Astrocyte of the spinal cord (primary cell): Measurements from ENCODE around the gene ACTR8.

Experiments used
- DNase-seq: peaks from one replicate; pipeline ENCODE4 v3.0.0; 2011; ENCODE audit warnings: low read depth, low spot score
- H3K4me3 ChIP-seq: 2 replicates; pipeline ENCODE4 v1.5.1; 2011; ENCODE audit warnings: low read depth, mild to moderate bottlenecking, low read length, moderate library complexity
- in situ Hi-C: cut with HindIII; loops from 2 replicates; pipeline ENCODE4 v1.10.0; 2017; ENCODE audit warnings: low sequenced_read_pairs
- TF ChIP-seq, protein P1 (sequence below): IDR thresholded peaks from 2 replicates; pipeline ENCODE4 v1.5.1; 2012; ENCODE audit warnings: low read depth, mild to moderate bottlenecking, low read length, inconsistent platforms

The ACTR8 gene

DNA sequence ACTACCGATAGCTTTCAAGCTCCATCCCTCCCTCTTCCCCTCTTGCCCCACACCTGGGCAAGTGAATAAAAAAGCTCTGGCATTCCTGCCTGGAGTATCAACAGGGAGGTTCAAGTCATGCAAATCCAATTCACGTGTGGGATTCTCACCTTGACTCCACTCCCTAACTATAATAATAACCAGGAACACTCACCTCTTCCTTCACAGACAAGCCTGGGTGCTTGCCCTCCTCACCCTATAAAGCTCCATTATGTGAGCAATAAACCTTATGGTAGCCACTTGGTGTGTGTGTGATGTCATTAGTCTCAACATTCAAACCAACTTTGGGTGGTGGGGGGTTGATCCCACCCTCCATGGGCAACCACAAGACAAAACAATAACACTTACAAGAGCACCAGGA, 52.3 kb downstream of the ACTR8 start:
- no peak for DNase-seq
- in situ Hi-C loops = no loop called here
- no peak overlapping the region for H3K4me3 ChIP-seq
- TF ChIP-seq, protein P1, sequence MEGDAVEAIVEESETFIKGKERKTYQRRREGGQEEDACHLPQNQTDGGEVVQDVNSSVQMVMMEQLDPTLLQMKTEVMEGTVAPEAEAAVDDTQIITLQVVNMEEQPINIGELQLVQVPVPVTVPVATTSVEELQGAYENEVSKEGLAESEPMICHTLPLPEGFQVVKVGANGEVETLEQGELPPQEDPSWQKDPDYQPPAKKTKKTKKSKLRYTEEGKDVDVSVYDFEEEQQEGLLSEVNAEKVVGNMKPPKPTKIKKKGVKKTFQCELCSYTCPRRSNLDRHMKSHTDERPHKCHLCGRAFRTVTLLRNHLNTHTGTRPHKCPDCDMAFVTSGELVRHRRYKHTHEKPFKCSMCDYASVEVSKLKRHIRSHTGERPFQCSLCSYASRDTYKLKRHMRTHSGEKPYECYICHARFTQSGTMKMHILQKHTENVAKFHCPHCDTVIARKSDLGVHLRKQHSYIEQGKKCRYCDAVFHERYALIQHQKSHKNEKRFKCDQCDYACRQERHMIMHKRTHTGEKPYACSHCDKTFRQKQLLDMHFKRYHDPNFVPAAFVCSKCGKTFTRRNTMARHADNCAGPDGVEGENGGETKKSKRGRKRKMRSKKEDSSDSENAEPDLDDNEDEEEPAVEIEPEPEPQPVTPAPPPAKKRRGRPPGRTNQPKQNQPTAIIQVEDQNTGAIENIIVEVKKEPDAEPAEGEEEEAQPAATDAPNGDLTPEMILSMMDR = no peak

DNA sequence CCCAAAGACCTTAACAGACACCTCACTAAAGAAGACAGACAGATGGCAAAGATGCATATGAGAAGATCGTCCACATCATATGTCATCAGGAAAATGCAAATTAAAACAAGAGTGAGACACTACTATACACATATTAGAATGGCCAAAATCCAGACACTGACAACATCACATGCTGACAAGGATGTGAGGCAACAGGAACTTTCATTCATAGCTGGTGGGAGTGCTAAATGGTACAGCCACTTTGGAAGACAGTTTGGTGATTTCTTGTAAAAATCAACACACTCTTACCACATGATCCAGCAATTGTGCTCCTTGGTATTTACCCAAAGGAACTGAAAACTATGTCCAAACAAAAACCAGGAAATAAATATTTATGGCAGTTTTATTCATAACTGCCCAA, 53.4 kb downstream of the ACTR8 start:
- TF ChIP-seq, protein P1 = no peak
- no peak overlapping the region for H3K4me3 ChIP-seq
- in situ Hi-C loops = no loop called here
- no peak for DNase-seq

DNA sequence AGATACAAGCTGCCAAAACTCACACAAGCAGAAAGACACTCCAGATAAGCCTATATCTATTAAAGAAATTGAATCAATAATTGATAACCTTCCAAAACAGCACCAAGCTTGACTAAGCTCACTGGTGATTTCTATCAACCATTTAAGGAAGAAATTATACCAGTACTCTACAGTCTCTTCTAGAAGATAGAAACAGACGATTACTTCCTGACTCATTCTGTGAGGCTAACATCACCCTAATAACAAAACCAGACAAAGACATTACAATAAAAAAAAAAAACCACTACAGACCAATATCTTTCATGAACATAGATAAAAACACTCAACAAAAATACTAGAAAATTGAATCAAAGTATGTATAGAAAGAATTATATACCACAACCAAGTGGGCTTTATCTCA, 55.9 kb downstream of the ACTR8 start:
- H3K4me3 ChIP-seq = no peak overlapping the region
- in situ Hi-C loops = no loop called here
- TF ChIP-seq, protein P1 = no peak
- DNase-seq = no peak

DNA sequence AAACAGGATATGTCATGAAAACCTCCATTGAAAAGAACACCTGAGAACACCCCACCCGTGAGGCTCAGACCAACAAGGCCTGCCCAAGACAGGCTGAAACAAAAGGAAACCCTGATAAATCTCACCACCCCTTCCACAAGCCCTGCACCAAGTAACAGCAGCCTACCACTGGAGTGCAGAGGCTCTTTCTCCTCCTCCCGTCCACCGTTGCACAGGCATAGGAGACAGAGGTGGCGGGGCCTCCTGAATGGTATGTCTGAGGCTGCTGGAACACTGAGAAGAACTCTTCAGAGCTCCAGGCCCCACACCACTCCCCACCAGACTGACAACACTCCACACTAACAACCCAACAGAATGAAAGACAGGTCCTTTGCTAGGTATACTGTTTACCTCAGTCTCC, 57.2 kb downstream of the ACTR8 start:
- in situ Hi-C loops = no loop called here
- H3K4me3 ChIP-seq = no peak overlapping the region
- TF ChIP-seq, protein P1 = no peak
- no peak for DNase-seq

DNA sequence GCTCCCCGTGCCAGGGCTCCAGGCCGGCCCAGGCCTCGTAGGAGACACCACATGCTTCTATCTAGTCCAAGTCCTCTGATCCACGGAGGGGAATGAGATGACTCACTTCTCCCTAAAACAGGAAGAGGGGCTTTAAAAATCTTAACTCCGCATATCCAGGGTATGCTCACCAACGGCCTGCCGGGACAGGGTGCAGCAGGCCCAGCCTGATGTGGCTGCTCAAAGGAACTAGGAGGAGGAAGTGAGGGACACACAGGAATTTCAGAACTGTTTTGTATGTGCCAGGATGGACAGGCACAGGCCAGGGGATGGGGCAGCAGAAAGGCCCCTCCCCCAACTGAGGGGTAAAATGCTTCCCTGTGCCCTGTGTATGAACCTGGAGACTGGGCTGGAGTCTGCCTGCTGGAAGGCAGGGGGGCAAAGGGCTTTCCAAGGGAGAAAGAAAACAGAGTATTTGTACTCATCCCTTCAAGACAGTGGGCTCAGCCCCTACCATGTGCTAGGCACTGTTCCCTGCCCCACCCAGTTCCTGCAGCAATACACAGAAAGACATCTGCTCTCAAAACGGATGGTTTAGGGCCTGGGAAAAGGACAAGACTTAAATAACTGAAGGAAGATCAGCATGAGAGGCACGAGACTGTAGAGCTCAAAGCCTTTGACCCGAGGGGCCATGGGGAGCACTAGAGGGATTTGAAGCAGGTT, 57.8 kb downstream of the ACTR8 start:
- H3K4me3 ChIP-seq = no peak overlapping the region
- DNase-seq = no peak
- TF ChIP-seq, protein P1 = no peak
- in situ Hi-C loops = no loop called here

DNA sequence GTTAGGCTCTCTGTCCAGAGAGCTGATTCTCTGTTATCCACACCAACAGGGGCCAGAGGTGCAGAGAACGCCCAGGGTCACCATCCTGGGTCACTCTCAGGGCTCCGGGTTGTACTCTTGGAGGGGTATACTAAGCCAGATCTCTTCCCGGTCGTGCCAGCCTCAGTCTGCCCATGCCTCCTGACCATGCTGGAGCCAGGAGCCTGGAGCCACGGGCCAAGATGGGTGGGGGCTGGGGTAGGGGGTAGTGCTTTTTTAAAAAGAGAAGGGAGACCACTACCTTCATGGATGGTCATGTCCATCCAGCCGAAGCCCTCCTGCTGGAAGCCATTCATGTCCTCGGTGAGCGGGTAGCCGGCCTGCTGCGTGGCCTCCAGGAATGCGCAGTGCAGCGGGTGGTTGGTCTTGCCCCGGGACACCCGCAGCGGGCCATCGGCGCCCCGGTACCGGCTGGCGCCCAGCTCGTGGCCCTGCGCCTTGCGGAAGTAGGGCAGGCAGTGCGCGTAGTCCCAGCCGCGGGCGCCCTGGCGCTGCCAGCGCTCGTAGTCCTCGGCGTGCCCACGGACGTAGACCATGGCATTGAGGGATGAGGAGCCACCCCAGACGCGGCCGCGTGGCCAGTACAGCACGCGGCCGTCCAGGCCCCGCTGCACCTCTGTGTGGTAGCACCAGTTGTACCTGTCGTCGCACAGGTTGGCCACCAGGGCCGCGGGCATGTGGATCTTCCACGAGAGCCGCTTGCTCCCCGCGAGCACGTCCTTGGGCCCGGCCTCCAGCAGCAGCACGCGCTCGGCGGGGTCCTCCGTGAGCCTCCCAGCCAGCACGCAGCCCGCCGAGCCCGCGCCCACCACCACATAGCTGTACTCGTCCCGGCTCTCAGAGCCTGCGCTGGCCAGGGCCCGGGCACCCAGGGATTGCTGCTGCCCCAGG, 58.7 kb downstream of the ACTR8 start:
- TF ChIP-seq, protein P1 = no peak
- H3K4me3 ChIP-seq = no peak overlapping the region
- in situ Hi-C loops = no loop called here
- no peak for DNase-seq
